ENCODE results near the gene MAPK12.

DNA sequence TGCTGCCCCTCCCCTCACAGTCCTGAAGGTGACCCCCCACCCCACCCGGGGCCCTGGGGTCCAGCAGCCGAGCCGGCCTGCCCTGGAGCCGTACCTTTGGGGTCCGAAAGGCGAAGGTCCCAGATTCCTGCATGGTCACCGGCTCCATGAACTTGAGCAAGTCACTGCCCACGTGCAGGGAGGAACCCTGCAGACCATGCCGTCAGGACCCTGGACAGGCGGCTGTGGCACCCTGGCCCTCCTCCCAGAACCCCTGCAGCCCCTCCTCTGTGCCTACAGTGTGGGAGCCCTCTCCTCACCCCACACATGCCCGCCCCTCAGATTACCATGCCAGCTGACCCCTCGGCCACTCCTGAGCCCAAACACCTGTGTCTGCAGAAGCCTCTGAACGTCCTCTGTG, 23.0 kb upstream of the MAPK12 start:
- TF ChIP-seq POLR2A (IDR thresholded peaks at IDR 0.05) (no peak), EP300 (IDR thresholded peaks at IDR 0.05) (no peak)
